Measurements from ENCODE around the gene CSMD2.
"Not testable (repeated sequence)": the region's sequence is repeated elsewhere in the genome, so short reads cannot be mapped to it uniquely, and the experiment has no call there.

CSMD2 gene

DNA sequence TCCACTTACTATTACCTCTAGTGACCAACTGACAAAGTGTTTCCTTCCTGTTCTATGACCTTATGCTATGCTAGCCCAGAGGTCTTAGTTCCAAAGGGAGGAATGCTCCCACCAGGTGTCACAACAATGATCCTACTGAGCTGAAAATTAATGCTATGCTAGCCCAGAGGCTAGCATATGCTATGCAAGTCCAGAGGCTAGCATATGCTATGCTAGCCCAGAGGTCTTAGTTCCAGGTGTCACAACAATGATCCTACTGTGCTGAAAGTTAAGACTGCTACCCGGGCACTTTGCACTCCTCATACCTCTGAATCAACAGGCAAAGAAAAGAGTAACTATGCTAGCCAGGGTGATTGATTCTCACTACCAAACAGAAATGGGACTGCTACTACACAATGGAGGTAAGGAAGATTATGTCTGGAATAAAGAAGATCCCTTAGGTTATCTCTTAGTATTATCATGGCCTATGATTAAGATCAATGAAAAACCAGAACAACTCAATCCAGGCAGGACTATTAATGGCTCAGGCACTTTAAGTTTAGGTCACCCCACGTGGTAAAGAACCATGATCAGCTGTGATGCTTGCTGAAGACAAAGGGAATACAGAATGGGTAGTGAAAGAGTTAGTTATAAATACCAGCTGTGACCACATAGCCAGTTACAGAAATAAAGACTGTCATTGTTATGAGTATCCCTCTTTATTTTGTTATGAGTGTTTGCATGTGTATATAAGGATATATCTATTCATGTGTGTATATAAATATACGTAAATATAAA lies 114.1 kb downstream of the CSMD2 start:
- no peak for DNase-seq

DNA sequence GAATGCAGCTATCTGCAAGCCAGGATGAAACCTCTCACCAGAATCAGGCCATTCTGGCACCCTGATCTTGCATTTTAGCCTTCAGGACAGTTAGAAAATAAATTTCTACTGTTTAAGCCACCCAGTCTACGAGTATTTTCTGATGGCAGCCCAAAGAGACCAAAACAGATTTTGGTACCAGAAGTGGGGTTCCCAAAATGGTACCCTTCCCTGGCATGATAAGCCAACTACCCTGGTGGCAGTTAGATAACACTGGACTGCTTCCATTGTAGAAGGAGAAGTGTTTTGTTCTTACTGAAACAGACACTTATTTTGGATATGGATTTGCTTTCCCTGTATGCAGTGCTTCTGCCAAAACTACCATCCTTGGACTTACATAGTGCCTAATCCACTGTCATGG lies 115.0 kb downstream of the CSMD2 start:
- DNase-seq: no peak

GRCh38 chr1:34049477-34049876 lies 115.6 kb downstream of the CSMD2 start:
- DNase-seq: no peak

DNA sequence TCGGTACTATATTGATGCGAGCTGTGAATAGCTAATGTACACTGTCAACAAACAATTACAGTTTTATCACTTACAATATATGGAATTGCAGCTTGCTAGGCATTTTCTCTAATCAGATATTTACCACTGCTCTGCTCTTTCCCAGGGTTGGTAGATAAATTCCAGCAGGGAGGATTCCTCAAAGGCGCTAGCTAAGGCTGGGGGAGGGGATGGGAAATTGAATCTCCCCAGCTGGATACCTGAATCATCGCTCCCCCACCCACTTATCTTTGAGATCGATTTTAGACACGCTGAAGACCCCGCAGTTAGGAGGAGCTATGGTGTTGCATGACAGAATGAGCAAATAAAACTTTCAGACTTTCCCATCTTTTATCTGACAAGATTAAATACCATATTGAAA lies 127.2 kb downstream of the CSMD2 start:
- no peak for DNase-seq

GRCh38 chr1:34037109-34037508 lies 127.9 kb downstream of the CSMD2 start:
- DNase-seq: no peak

DNA sequence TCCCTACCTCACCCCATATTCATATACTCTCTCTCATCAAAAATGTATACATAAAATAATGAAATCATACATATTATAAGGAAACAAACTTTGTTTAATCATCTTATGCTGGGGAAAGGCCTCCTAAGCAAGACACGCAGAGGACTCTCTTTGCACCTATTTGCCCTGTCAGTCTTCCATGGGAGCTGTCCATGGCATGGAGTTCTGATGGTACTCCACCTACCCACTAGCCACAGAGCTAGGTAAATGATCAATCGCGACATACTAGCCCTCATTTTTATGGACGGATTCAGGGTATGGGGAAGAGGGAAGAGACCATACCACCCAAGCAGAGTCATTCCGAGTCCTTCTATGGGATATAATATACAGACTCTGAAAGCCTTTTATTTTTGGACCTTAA lies 131.0 kb downstream of the CSMD2 start:
- DNase-seq: no peak

- no peak for DNase-seq
Measured at GRCh38 chr1:34029954-34030353, 135.1 kb downstream of the CSMD2 start.

DNA sequence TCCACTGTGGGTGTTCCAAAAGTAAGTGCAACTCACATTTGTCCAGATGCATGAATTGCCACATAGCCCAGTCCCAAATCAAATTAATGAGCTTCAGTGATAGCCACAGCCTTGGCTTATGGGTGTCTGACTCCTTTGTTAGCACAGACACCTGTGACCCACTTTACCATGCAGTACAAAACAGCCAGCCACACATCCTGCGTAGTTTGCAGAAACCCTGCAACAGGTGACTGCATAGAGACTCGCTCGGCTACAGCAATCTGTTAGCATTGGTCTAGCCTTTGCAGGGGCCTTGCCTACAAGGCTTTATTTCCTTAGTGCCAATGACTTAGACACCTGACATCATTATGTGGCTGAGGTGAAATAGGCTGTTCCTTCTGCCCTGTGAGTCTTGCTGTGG lies 135.5 kb downstream of the CSMD2 start:
- DNase-seq: no peak

DNA sequence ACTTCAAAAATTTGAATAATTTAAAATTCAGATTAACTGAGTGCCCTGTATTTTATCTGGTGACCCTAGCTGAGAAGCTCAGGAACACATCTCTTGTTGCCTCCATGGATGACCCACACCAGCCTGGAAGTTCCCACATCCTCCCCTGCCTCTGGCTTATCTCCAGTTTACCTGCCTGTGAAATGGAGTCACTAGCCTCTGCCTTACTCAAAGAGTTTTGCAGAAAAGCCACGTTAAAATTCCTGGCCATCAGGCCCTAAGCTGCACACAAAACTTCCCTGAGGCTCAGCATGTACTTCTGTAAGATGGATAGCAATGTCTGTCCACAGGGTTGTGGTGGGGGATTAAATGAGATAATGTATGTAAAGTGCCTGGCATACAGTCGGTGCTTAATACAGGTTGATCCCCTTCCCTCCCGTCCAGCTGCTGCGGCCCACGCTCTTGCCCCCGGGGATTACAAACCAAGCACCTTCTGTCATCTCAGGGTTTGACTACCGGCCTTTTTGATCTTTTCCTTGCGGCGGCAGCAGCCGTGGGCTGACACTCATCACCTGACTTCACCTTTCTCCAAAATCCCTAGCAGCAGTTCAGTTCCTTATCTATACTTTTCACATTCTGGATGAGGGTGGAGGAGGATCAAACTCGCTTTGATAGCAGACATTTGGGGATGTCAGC lies 136.5 kb downstream of the CSMD2 start:
- DNase-seq: no peak

- no peak for DNase-seq
Measured at GRCh38 chr1:34025675-34026074, 139.4 kb downstream of the CSMD2 start.

DNA sequence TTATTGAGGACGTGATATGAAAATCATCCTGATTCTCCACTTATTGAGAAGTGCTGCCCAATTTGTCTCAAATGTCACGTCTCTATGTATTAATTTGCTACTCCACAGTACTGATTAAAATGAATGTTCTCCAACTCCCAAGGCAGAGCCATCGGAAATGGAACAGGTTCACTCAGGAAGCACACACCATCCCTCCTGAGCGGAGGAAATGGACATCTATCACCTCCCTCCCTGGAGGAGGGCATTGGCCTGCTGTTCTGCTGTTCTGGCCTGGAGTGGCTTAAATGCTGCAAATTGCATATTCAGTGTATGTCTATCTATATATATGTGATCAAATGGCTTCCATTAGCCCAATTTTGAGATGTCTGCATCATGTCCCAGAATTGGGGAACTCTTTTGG lies 140.5 kb downstream of the CSMD2 start:
- no peak for DNase-seq

GRCh38 chr1:34019741-34020552 lies 145.1 kb downstream of the CSMD2 start:
- no peak for DNase-seq

GRCh38 chr1:34018285-34018684 lies 146.7 kb downstream of the CSMD2 start:
- DNase-seq: no peak

DNA sequence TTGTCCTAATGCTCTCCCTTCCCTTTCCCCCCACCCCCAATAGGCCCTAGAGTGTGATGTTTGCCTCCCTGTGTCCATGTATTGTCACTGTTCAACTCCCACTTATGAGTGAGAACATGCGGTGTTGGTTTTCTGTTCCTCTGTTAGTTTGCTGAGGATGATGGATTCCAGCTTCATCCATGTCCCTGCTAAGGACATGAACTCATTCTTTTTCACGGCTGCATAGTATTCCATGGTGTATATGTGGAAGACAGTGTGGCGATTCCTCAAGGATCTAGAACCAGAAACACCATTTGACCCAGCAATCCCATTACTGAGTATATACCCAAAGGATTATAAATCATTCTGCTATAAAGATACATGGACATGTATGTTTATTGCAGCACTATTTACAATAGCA lies 148.7 kb downstream of the CSMD2 start:
- DNase-seq: not testable (repeated sequence)

DNA sequence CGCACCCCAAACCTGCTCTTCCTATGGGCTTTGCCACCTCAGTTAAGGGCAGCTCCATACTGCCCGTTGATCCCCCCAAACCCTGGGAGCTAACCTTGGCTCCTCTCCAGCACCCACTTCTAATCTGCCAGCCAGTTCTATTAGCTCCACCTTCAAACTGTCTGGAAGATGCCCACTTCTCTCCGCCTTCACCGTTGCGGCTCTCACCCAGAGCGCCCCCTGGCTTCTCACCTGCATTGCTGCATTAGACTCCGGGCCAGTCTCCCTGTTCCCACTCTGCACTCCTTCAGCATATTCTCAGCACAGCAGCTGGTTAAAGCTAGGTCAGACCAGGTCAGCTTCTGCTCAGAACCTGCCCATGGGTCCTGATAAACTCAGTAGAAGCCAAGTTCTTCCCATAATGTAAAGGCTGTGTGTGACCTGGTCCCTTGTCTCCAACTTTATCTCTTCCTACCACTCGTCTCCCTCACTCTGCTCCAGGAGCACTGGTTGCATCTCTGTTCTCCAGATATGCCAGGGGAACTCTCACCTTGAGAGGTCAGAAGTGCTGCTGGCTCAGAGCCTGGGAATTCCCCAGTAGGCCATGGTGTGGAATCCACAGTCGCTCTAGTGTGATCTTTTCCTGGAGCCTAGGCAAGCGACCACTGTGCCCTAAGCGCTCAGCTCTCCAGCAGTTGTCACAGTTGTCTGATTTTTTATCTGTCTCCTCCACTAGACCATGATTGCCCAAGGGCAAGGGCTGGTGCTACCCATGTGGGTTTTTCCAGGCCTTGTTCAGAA lies 150.9 kb downstream of the CSMD2 start:
- DNase-seq: peak in 1 of 5 experiments; percentile 12

DNA sequence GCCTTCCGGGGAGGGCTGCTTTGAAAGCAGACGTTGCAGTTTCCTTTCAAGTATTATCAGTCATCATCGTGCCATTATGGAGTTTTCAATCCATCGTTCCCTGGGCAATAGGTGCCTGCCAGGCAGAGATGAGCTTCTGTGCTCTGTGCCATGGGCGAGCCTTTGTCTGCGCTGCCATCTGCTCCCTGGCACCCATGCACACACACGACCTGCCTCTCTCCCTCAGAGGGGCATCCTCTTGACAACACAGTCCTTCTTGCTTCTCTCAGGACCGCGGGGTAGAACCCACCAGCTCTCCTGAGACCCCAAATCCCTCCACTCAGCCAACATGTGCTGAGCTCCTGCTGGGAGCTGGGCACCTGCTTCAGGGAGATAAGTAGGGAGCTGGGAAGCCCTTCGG lies 151.9 kb downstream of the CSMD2 start:
- DNase-seq: no peak

GRCh38 chr1:34009340-34009985 lies 155.6 kb downstream of the CSMD2 start:
- no peak for DNase-seq

DNA sequence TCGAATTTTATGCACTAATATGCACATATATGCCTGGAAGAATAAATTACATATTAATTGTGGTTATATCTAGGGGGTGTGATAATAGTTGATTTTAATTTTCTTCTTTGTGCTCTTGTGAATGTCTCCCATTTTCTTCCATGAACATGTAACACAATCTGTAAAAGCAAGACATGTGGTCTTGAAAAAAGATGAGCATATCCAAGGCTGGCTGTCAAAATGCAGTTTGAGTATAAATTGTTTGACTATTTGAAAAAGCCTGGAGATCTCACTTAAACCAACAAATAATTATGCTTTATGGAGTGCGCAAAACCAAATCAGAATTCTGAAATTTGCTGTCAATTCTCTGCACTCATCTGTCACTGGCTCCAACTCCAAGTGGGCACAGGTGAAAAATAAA lies 157.3 kb downstream of the CSMD2 start:
- no peak for DNase-seq

DNA sequence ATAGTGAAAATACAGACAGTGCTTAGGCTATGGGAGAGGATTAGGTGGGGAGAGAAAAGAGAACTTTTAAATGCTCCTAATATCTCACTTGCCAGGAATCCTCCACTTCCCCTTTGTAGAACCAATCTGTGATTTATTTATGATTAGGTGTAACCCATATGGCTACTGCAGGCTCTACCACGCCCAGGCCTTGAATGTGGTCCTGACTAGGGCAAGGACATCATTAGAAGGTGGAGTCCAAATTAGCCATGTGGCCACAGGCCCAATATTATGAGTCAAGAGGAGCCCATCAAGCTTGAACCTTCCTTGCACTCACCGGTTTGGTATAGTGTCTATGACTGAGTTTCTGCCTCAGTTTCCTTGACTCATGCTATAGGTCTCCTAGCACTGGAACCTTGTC lies 159.7 kb downstream of the CSMD2 start:
- no peak for DNase-seq

- no peak for DNase-seq
Measured at GRCh38 chr1:34002810-34003209, 162.2 kb downstream of the CSMD2 start.

- DNase-seq: no peak
Measured at GRCh38 chr1:33997127-33998036, 167.6 kb downstream of the CSMD2 start.
